ENCODE measurements around the gene CDHR1. TPM values are rescaled to one million over a fixed set of nuclear protein-coding genes. Genes with fewer than 3 reads are reported as not detected.

The CDHR1 gene
- total and polyA plus RNA-seq, 3 donors from 2014 or later: 0.19 to 0.67 (median 0.39) TPM

DNA sequence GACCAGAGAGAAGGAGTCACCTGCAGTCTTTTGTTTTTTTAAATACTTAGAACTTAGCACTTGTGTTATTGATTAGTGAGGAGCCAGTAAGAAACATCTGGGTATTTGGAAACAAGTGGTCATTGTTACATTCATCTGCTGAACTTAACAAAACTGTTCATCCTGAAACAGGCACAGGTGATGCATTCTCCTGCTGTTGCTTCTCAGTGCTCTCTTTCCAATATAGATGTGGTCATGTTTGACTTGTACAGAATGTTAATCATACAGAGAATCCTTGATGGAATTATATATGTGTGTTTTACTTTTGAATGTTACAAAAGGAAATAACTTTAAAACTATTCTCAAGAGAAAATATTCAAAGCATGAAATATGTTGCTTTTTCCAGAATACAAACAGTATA is 41.6 kb upstream of the CDHR1 start:
- H3K27me3 ChIP-seq: no peaks in the 10 kb centered on the region
- H3K9me3 ChIP-seq: no peaks in the 10 kb centered on the region
- intact Hi-C loops (cut with DNase I; ENCODE audit: low total_unique reads): loop anchor here (5.0 kb wide), 1 partner anchor 95 kb away; the partner anchor contains the start of gene RGR
- DNase-seq: no peak
- TF ChIP-seq, protein P1, sequence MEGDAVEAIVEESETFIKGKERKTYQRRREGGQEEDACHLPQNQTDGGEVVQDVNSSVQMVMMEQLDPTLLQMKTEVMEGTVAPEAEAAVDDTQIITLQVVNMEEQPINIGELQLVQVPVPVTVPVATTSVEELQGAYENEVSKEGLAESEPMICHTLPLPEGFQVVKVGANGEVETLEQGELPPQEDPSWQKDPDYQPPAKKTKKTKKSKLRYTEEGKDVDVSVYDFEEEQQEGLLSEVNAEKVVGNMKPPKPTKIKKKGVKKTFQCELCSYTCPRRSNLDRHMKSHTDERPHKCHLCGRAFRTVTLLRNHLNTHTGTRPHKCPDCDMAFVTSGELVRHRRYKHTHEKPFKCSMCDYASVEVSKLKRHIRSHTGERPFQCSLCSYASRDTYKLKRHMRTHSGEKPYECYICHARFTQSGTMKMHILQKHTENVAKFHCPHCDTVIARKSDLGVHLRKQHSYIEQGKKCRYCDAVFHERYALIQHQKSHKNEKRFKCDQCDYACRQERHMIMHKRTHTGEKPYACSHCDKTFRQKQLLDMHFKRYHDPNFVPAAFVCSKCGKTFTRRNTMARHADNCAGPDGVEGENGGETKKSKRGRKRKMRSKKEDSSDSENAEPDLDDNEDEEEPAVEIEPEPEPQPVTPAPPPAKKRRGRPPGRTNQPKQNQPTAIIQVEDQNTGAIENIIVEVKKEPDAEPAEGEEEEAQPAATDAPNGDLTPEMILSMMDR (IDR thresholded peaks at IDR 0.05): no peak
- TF ChIP-seq POLR2A (IDR thresholded peaks at IDR 0.05): no peak
- no peak overlapping the region for H3K27ac ChIP-seq
- H3K4me1 ChIP-seq: no peaks in the 10 kb centered on the region
- H3K36me3 ChIP-seq (ENCODE audit: low read depth, missing control alignments): no peaks in the 10 kb centered on the region
- no peak overlapping the region for H3K4me3 ChIP-seq

DNA sequence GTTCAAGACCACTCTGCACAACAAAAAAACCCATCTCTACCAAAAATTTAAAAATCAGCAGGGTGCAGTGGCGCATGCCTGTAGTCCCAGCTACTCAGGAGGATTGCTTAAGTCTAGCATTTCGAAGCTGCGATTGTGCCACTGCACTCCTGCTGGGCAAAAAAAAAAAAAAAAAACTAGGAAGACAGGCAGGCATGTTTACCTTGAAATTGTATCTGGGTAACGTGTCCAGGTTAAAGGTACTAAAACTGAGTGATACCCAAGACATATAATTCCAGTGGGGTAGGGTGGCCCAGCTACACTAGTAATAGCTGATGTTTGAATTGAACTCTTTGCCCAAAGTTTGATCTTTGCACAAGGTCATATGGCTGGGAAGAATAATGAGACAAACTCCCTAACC is 38.8 kb upstream of the CDHR1 start:
- no peak overlapping the region for H3K27ac ChIP-seq
- 88 to 94% methylated on average over 4 of the region's 4 CpGs for WGBS, 2 donors
- H3K36me3 ChIP-seq (ENCODE audit: low read depth, missing control alignments): no peaks in the 10 kb centered on the region
- TF ChIP-seq, protein P1 (IDR thresholded peaks at IDR 0.05): no peak
- TF ChIP-seq POLR2A (IDR thresholded peaks at IDR 0.05): no peak
- no peak overlapping the region for H3K4me3 ChIP-seq
- H3K27me3 ChIP-seq: no peaks in the 10 kb centered on the region
- intact Hi-C loops (cut with DNase I; ENCODE audit: low total_unique reads): no loop called here
- H3K9me3 ChIP-seq: no peaks in the 10 kb centered on the region
- no peaks in the 10 kb centered on the region for H3K4me1 ChIP-seq
- DNase-seq: no peak

DNA sequence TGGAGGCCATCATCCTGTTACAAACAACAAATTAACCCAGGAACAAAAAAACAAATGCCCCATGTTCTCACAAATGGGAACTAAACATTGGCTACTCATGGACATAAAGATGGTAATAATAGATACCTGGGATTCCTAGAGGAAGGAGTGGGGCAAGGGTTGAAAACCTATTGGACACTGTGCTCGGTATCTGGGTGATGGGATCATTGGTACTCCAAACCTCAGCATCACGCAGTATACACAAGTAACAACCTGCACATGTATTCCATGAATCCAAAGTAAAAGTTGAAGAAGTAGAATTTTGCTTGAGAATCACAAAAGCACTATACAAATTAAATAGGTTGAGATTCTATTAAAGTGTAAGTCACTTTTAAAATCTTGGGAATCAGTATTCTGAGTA is 38.3 kb upstream of the CDHR1 start:
- Histone ChIP-seq H3K27ac (no peak overlapping the region), H3K4me3 (no peak overlapping the region), H3K4me1 (no peaks in the 10 kb centered on the region), H3K36me3 (ENCODE audit: low read depth, missing control alignments) (no peaks in the 10 kb centered on the region), H3K27me3 (no peaks in the 10 kb centered on the region), H3K9me3 (no peaks in the 10 kb centered on the region)
- intact Hi-C loops (cut with DNase I; ENCODE audit: low total_unique reads): no loop called here
- TF ChIP-seq, protein P1 (IDR thresholded peaks at IDR 0.05): no peak
- no peak for TF ChIP-seq POLR2A (IDR thresholded peaks at IDR 0.05)
- WGBS, 2 donors: 77 to 82% methylated on average over 2 of the region's 2 CpGs
- no peak for DNase-seq

DNA sequence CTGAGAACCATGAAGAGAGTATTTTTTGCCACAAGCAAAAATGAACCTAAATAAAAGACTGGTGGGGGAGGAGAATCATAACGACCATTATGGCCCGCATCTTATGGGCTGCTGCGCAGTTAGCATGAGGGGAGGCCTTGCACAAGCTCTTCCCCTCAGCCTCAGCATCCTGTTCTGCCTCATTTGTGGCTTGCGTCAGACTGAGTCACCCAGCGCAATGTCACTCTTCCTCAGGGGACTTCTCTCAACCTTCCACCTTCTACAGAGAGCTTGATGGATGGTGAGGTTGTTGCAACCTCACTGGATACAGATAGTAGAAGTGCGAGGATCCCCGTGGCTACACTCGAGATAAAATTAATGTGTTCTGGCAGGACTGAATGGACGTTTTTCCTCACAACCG is 37.6 kb upstream of the CDHR1 start:
- H3K9me3 ChIP-seq: no peaks in the 10 kb centered on the region
- no peak overlapping the region for H3K27ac ChIP-seq
- H3K4me1 ChIP-seq: no peaks in the 10 kb centered on the region
- TF ChIP-seq, protein P1 (IDR thresholded peaks at IDR 0.05): no peak
- TF ChIP-seq POLR2A (IDR thresholded peaks at IDR 0.05): no peak
- DNase-seq: no peak
- H3K27me3 ChIP-seq: no peaks in the 10 kb centered on the region
- 46 to 47% methylated on average over 10 of the region's 10 CpGs for WGBS, 2 donors
- no peaks in the 10 kb centered on the region for H3K36me3 ChIP-seq (ENCODE audit: low read depth, missing control alignments)
- no peak overlapping the region for H3K4me3 ChIP-seq
- intact Hi-C loops (cut with DNase I; ENCODE audit: low total_unique reads): no loop called here

DNA sequence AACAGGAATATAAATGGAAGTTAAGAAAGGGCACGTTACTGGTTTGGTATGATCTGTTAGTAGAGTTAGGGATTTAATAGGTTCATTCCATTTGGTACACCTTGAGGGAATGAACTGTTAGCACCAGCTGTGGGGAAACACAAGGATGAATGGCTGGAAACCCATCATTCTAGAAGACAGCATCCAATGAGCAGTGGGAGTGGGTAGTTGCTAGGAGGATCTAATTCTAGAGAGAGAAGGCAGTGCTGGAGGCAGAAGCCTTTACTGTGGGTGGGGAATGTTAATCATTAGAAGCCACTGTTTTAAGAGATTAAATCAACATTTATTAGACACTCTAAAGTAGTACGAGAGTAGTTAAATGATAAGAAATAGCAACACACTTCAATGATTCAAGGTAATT is 36.3 kb upstream of the CDHR1 start:
- Histone ChIP-seq H3K27me3 (no peaks in the 10 kb centered on the region), H3K27ac (no peak overlapping the region), H3K36me3 (ENCODE audit: low read depth, missing control alignments) (no peaks in the 10 kb centered on the region), H3K4me3 (no peak overlapping the region), H3K9me3 (no peaks in the 10 kb centered on the region), H3K4me1 (no peaks in the 10 kb centered on the region)
- intact Hi-C loops (cut with DNase I; ENCODE audit: low total_unique reads): no loop called here
- no peak for DNase-seq
- TF ChIP-seq POLR2A (IDR thresholded peaks at IDR 0.05): no peak
- TF ChIP-seq, protein P1 (IDR thresholded peaks at IDR 0.05): no peak
- WGBS, 2 donors: 36 to 65% methylated on average over 2 of the region's 2 CpGs
